OCI-LY7 (cell line): ENCODE measurements around the gene SMYD1.

ENCODE experiments used
- EZH2phosphoT487 ChIP-seq: fragments of 200-600 bp; sonication (generic); IDR thresholded peaks from 2 replicates; pipeline ENCODE4 v1.6.1; 2018; ENCODE audit warnings: low read depth, borderline replicate concordance, mild to moderate bottlenecking, mixed run types, antibody characterized with exemption, low read length, moderate library complexity, mixed read lengths
- TF ChIP-seq, protein P1 (sequence below): fragments of 200-600 bp; sonication (generic); conservative IDR thresholded peaks from 2 replicates; pipeline ENCODE4 v1.5.1; 2014; ENCODE audit warnings: mild to moderate bottlenecking, antibody characterized with exemption, low read length, moderate library complexity, mixed read lengths

DNA sequence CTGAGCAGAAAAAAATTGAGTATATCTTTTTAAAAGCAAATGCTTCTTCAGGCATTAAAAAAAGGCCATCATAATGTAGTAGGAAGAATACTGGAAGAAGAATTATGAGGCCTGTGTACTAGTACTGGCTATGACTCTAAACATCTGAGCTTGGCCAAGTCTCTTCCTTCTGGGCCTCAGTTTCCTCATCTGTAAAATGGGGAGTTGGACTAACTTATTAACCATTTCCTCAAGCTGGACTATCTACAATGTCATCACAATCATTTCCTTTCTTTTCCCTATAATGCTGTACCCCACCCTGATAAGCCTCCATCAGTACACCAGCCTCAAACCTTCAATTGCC is 30.9 kb downstream of the SMYD1 start:
- TF ChIP-seq, protein P1, sequence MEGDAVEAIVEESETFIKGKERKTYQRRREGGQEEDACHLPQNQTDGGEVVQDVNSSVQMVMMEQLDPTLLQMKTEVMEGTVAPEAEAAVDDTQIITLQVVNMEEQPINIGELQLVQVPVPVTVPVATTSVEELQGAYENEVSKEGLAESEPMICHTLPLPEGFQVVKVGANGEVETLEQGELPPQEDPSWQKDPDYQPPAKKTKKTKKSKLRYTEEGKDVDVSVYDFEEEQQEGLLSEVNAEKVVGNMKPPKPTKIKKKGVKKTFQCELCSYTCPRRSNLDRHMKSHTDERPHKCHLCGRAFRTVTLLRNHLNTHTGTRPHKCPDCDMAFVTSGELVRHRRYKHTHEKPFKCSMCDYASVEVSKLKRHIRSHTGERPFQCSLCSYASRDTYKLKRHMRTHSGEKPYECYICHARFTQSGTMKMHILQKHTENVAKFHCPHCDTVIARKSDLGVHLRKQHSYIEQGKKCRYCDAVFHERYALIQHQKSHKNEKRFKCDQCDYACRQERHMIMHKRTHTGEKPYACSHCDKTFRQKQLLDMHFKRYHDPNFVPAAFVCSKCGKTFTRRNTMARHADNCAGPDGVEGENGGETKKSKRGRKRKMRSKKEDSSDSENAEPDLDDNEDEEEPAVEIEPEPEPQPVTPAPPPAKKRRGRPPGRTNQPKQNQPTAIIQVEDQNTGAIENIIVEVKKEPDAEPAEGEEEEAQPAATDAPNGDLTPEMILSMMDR, result no peak
- TF ChIP-seq EZH2phosphoT487, result no peak
